Coronary artery (tissue), 2 donors: ENCODE measurements around the gene POLD3.

ENCODE experiments used
- DNase-seq: peaks from one replicate; pipeline ENCODE4 v3.0.0-alpha.2; 2017; ENCODE audit warnings: low spot score
- H3K27ac ChIP-seq, 2 donors: fragments of 200-600 bp; sonication (generic); one replicate each; pipeline ENCODE4 v1.5.1; 2016 to 2019
- H3K4me3 ChIP-seq: fragments of 200-600 bp; sonication (generic); 2 replicates; pipeline ENCODE4 v1.5.1; 2016; ENCODE audit warnings: mild to moderate bottlenecking, moderate library complexity
- TF ChIP-seq, protein P1 (sequence below): fragments of 200-600 bp; sonication (generic); IDR thresholded peaks from one replicate; pipeline ENCODE4 v1.5.1; 2019; ENCODE audit warnings: antibody characterized with exemption

POLD3 gene

GRCh38 chr11:74644081-74644480 lies 51.7 kb downstream of the POLD3 start:
- Histone ChIP-seq H3K27ac (no peak overlapping the region), H3K4me3 (no peak overlapping the region)
- DNase-seq: no peak
- TF ChIP-seq, protein P1, sequence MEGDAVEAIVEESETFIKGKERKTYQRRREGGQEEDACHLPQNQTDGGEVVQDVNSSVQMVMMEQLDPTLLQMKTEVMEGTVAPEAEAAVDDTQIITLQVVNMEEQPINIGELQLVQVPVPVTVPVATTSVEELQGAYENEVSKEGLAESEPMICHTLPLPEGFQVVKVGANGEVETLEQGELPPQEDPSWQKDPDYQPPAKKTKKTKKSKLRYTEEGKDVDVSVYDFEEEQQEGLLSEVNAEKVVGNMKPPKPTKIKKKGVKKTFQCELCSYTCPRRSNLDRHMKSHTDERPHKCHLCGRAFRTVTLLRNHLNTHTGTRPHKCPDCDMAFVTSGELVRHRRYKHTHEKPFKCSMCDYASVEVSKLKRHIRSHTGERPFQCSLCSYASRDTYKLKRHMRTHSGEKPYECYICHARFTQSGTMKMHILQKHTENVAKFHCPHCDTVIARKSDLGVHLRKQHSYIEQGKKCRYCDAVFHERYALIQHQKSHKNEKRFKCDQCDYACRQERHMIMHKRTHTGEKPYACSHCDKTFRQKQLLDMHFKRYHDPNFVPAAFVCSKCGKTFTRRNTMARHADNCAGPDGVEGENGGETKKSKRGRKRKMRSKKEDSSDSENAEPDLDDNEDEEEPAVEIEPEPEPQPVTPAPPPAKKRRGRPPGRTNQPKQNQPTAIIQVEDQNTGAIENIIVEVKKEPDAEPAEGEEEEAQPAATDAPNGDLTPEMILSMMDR: no peak

DNA sequence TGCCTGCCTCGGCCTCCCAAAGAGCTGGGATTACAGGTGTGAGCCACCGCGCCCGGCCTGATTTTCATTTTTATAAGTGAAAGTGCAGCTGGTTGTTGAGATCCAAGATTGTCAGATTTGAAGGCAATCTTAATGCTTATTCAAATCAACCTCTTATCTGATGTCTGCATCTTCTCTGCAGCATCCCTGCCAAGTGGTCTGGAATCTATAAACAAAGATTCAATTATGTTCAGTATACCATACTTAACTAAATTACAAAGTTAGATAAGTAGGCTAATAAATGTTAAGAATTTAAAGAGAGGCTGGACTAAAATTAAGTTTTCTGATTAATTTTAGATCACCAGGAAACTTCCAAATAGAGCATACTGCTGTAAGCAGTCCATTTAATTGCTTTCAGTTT lies 53.8 kb downstream of the POLD3 start:
- Histone ChIP-seq H3K27ac (no peak overlapping the region), H3K4me3 (no peak overlapping the region)
- DNase-seq: no peak
- TF ChIP-seq, protein P1: no peak

DNA sequence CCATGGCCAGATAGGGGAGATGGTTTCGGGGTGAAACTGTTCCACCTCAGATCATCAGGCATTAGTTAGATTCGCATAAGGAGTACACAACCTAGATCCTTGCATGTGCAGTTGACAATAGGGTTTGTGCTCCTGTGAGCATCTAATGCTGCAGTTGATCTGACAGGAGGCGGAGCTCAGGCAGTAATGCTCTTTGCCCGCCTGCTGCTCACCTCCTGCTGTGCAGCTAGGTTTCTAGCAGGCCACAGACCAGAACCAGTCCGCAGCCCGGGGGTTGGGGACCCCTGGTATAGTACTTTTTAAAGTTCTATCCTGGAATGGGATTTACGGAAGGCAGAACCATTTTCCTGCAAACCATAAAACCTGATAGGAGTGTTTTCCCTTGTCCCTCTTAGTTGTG lies 54.6 kb downstream of the POLD3 start:
- TF ChIP-seq, protein P1: no peak
- DNase-seq: no peak
- no peak overlapping the region for H3K27ac ChIP-seq
- no peak overlapping the region for H3K4me3 ChIP-seq

- TF ChIP-seq, protein P1: no peak
- DNase-seq: no peak
- Histone ChIP-seq H3K4me3 (no peak overlapping the region), H3K27ac (no peak overlapping the region)
These were observed 55.0 kb downstream of the POLD3 start for GRCh38 chr11:74647404-74647803.

DNA sequence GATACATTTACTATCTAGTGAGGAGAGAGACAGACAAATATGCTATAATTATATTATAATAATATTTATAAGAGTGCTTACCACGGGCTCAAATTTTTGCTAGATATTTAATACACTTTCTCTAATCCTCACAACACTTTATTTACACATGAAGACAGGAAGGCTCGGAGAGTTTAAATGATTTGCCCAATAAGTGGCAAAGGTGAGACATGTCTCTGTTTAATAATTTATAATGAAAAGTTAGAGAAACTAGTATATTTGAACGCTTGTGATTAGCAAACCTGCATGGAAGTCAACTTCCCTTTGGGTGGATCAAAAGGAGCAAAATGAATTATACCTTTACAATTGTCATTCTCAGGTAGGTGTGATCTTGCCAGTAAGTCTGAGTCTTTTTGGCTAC lies 55.4 kb downstream of the POLD3 start:
- no peak for DNase-seq
- no peak overlapping the region for H3K27ac ChIP-seq

GRCh38 chr11:74648894-74649293 lies 56.5 kb downstream of the POLD3 start:
- no peak overlapping the region for H3K4me3 ChIP-seq
- TF ChIP-seq, protein P1: no peak

More for the DNA sequence above, 55.4 kb downstream of the POLD3 start:
- H3K4me3 ChIP-seq: no peak overlapping the region
- TF ChIP-seq, protein P1: no peak

GRCh38 chr11:74650498-74650897 lies 58.1 kb downstream of the POLD3 start:
- DNase-seq: no peak
- no peak overlapping the region for H3K27ac ChIP-seq

More at GRCh38 chr11:74648894-74649293, 56.5 kb downstream of the POLD3 start:
- DNase-seq: no peak
- no peak overlapping the region for H3K27ac ChIP-seq

More at GRCh38 chr11:74650498-74650897, 58.1 kb downstream of the POLD3 start:
- H3K4me3 ChIP-seq: no peak overlapping the region
- TF ChIP-seq, protein P1: no peak
